Measurements from ENCODE around the gene DUSP15.

Gene DUSP15

GRCh38 chr20:31870726-31871617 lies 645 bp upstream of the DUSP15 start:
- no peak for TF ChIP-seq CTCF (IDR thresholded peaks at IDR 0.05; ENCODE audit: low read depth, low read length, missing control alignments)
- no peak overlapping the region for H3K27ac ChIP-seq
- H3K27me3 ChIP-seq (replicated peaks): peaks cover 31% of the 10 kb centered on the region
- H3K36me3 ChIP-seq (replicated peaks): no peaks in the 10 kb centered on the region
- DNase-seq: no peak
- peak overlapping the region; percentile 42 for H3K4me3 ChIP-seq (ENCODE audit: low read depth, low read length)
- in situ Hi-C loops (cut with HindIII; ENCODE audit: low pct_ligation_motif_present, low sequenced_read_pairs): no loop called here

GRCh38 chr20:31869673-31869941 lies 720 bp downstream of the DUSP15 start:
- H3K27ac ChIP-seq: no peak overlapping the region
- in situ Hi-C loops (cut with HindIII; ENCODE audit: low pct_ligation_motif_present, low sequenced_read_pairs): no loop called here
- no peak overlapping the region for H3K4me3 ChIP-seq (ENCODE audit: low read depth, low read length)
- TF ChIP-seq CTCF (IDR thresholded peaks at IDR 0.05; ENCODE audit: low read depth, low read length, missing control alignments): no peak
- DNase-seq: no peak
- no peaks in the 10 kb centered on the region for H3K36me3 ChIP-seq (replicated peaks)
- H3K27me3 ChIP-seq (replicated peaks): peaks cover 31% of the 10 kb centered on the region

GRCh38 chr20:31868853-31869672 lies 1.3 kb downstream of the DUSP15 start:
- TF ChIP-seq CTCF (IDR thresholded peaks at IDR 0.05; ENCODE audit: low read depth, low read length, missing control alignments): no peak
- H3K36me3 ChIP-seq (replicated peaks): no peaks in the 10 kb centered on the region
- DNase-seq: no peak
- H3K27me3 ChIP-seq (replicated peaks): peaks cover 31% of the 10 kb centered on the region
- H3K4me3 ChIP-seq (ENCODE audit: low read depth, low read length): no peak overlapping the region
- in situ Hi-C loops (cut with HindIII; ENCODE audit: low pct_ligation_motif_present, low sequenced_read_pairs): no loop called here
- no peak overlapping the region for H3K27ac ChIP-seq

GRCh38 chr20:31866221-31866620 lies 4.1 kb downstream of the DUSP15 start:
- Histone ChIP-seq H3K27me3 (replicated peaks) (peaks cover 19% of the 10 kb centered on the region), H3K36me3 (replicated peaks) (no peaks in the 10 kb centered on the region), H3K4me3 (ENCODE audit: low read depth, low read length) (no peak overlapping the region), H3K27ac (no peak overlapping the region)
- in situ Hi-C loops (cut with HindIII; ENCODE audit: low pct_ligation_motif_present, low sequenced_read_pairs): no loop called here
- no peak for DNase-seq
- no peak for TF ChIP-seq CTCF (IDR thresholded peaks at IDR 0.05; ENCODE audit: low read depth, low read length, missing control alignments)

- TF ChIP-seq CTCF (IDR thresholded peaks at IDR 0.05; ENCODE audit: low read depth, low read length, missing control alignments): no peak
- no peak overlapping the region for H3K27ac ChIP-seq
- in situ Hi-C loops (cut with HindIII; ENCODE audit: low pct_ligation_motif_present, low sequenced_read_pairs): no loop called here
- DNase-seq: no peak
- H3K27me3 ChIP-seq (replicated peaks): peaks cover 10% of the 10 kb centered on the region
- H3K36me3 ChIP-seq (replicated peaks): no peaks in the 10 kb centered on the region
- no peak overlapping the region for H3K4me3 ChIP-seq (ENCODE audit: low read depth, low read length)
Observed at GRCh38 chr20:31864521-31865400, 5.6 kb downstream of the DUSP15 start.
